NCI-H146 treated with DMSO at 0.1 percent for 48 hours (cell line): ENCODE measurements around the gene CLCF1.
A peak's percentile ranks its signal among the peaks of the same experiment; 100 is the strongest.

Source experiments
- DNase-seq: peaks from one replicate; lab custom pipeline; 2025; ENCODE audit not compliant: unreplicated experiment; lab: John Stamatoyannopoulos, UW

CLCF1 gene

GRCh38 chr11:67372993-67373647 is at the start of gene CLCF1:
Gene CLCF1, minus strand, starts transcription at chr11:67373598. Its CDS starts 59 bp downstream, at chr11:67373539.
- DNase-seq, result peak; percentile 15

GRCh38 chr11:67422891-67423290 is 49.5 kb upstream of the CLCF1 start:
- no peak for DNase-seq

- DNase-seq, result no peak
Observed at GRCh38 chr11:67421430-67422031, 48.1 kb upstream of the CLCF1 start.

- DNase-seq, result peak; percentile 92
Observed at GRCh38 chr11:67420646-67421429, 47.4 kb upstream of the CLCF1 start.

- no peak for DNase-seq
Observed at GRCh38 chr11:67420147-67420645, 46.8 kb upstream of the CLCF1 start.

- no peak for DNase-seq
Observed at GRCh38 chr11:67419325-67420049, 46.1 kb upstream of the CLCF1 start.

GRCh38 chr11:67418476-67419281 is 45.3 kb upstream of the CLCF1 start:
- no peak for DNase-seq

- DNase-seq, result no peak
Observed at GRCh38 chr11:67417425-67417824, 44.0 kb upstream of the CLCF1 start.

- DNase-seq, result no peak
Observed at GRCh38 chr11:67416416-67417335, 43.3 kb upstream of the CLCF1 start.

GRCh38 chr11:67415501-67416304 is 42.3 kb upstream of the CLCF1 start, which contains the start of gene CARNS1:
Gene CARNS1, plus strand, starts transcription at chr11:67415678. Its CDS starts 522 bp downstream, at chr11:67416200.
- no peak for DNase-seq

- DNase-seq, result no peak
Observed at GRCh38 chr11:67413266-67413849, 40.0 kb upstream of the CLCF1 start.

GRCh38 chr11:67412495-67413179 is 39.2 kb upstream of the CLCF1 start:
- DNase-seq, result no peak

GRCh38 chr11:67411785-67412152 is 38.4 kb upstream of the CLCF1 start:
- DNase-seq, result no peak

- DNase-seq, result no peak
Observed at GRCh38 chr11:67410984-67411784, 37.8 kb upstream of the CLCF1 start.

- DNase-seq, result no peak
Observed at GRCh38 chr11:67410369-67410831, 37.0 kb upstream of the CLCF1 start.

GRCh38 chr11:67409781-67410368 is 36.5 kb upstream of the CLCF1 start:
- DNase-seq, result peak; percentile 71
